Heart left ventricle (tissue), 16 donors: ENCODE measurements around the gene PPME1. TPM values are rescaled to one million over a fixed set of nuclear protein-coding genes. Genes with fewer than 3 reads are reported as not detected.

ENCODE experiments used
- ATAC-seq, 4 donors: fragments of 200-7000 bp; cut with Tn5 transposase; one replicate each; pipeline ENCODE4 v1.9.1; 2020 to 2022; ENCODE audit warnings: moderate library complexity in 4 of 4, mild to moderate bottlenecking in 3 of 4, moderate number of reproducible peaks in 1 of 4
- DNase-seq, 5 donors: peaks; one replicate each; pipeline ENCODE4 v3.0.0-alpha.2; 2020
- H3K27ac ChIP-seq, 12 donors: fragments of 200-600 bp; sonication (generic) in 4 of 12; one replicate each; pipeline versions ENCODE4 v1.5.0 to v1.8.0; 2016 to 2022; ENCODE audit warnings: mild to moderate bottlenecking in 2 of 12
- H3K27me3 ChIP-seq, 9 donors: fragments of 200-600 bp; sonication (generic) in 2 of 9; one replicate each; pipeline versions ENCODE4 v1.5.1 to v1.8.0; 2016 to 2022; ENCODE audit warnings: mild to moderate bottlenecking in 3 of 9
- H3K36me3 ChIP-seq, 9 donors: fragments of 200-600 bp; sonication (generic) in 2 of 9; one replicate each; pipeline versions ENCODE4 v1.5.0 to v1.8.0; 2018 to 2022; ENCODE audit warnings: mild to moderate bottlenecking in 2 of 9
- H3K4me1 ChIP-seq, 12 donors: fragments of 200-600 bp; sonication (generic) in 4 of 12; one replicate each; pipeline versions ENCODE4 v1.5.0 to v1.8.0; 2016 to 2022; ENCODE audit warnings: mild to moderate bottlenecking in 3 of 12
- H3K4me3 ChIP-seq, 12 donors: fragments of 200-600 bp; sonication (generic) in 4 of 12; one replicate each; pipeline versions ENCODE4 v1.5.0 to v1.8.0; 2017 to 2022; ENCODE audit warnings: mild to moderate bottlenecking in 9 of 12, moderate library complexity in 4 of 12
- H3K9me3 ChIP-seq, 12 donors: fragments of 200-600 bp; sonication (generic) in 4 of 12; one replicate each; pipeline versions ENCODE4 v1.5.0 to v1.8.0; 2016 to 2022; ENCODE audit warnings: mild to moderate bottlenecking in 1 of 12
- CTCF ChIP-seq, 12 donors: fragments of 200-600 bp; sonication (generic) in 4 of 12; IDR thresholded peaks; one replicate each; pipeline versions ENCODE4 v1.5.0 to v1.8.0; 2018 to 2022; ENCODE audit warnings: antibody characterized with exemption in 12 of 12, mild to moderate bottlenecking in 5 of 12
- POLR2A ChIP-seq, 2 donors: fragments of 450-650 bp; IDR thresholded peaks; one replicate each; pipeline ENCODE4 v1.6.1; 2017; ENCODE audit warnings: antibody characterized with exemption in 2 of 2, mild to moderate bottlenecking in 2 of 2, moderate library complexity in 2 of 2
- WGBS, 4 donors: extraction: QIAGEN DNeasy Blood & Tissue Kit in 2 of 4; methylation state at CpG; one replicate each; pipeline versions ENCODE4 v1.1.5 to v1.1.7; 2013 to 2018; 5-methylcytosine and 5-hydroxymethylcytosine counted together
- intact Hi-C, 10 donors: fragments of 100-400 bp; cut with DNase I; formaldehyde crosslinking; loops; one replicate each; pipeline versions ENCODE4 v1.11.1 to v1.14.2; 2022
- polyA plus RNA-seq, 2 donors: library from polyadenylated mRNA; stranded (reverse); fragments of 200-250 nt; gene quantifications; one replicate each; pipeline ENCODE4 v1.2.3, GENCODE V29; 2013
- total RNA-seq, 9 donors: library from RNA; depleted of rRNA in 2 of 9; stranded (reverse); fragments of >200 nt in 2 of 9; fragmentation: NEBNext Ultra II Directional in 3 of 9; extraction: Animal tissue kit (Norgen Biotek cat#: 25700) in 3 of 9; gene quantifications; one replicate each; pipeline versions ENCODE4 v1.1.0 to v1.2.4, GENCODE V29; 2016 to 2023
- donor health status: ischemic (EF 13 %, LVEDD 7.1; RV severe dilation, severe dysfunction).
- donor health status: healthy with polysubstance abuse.
- donor health status: DM: no; HTN: yes; CAD: no.
- donor health status: DM: no; HTN: no; CAD: no.
- donor health status: ischemic (EF 25% LVEDD 6.9; RV normal size, moderate dysfunction).
- donor health status: ischemic (EF 25% LVEDD 5.7; RV mildly dilated, moderate dysfunction).
- donor health status: healthy.
- donor health status: DM: yes; HTN: yes; CAD: no.
- donor health status: ischemic (EF 35%, LVEDD 5.7; RV mildly dilated, moderate dysfunction).
- donor health status: nonischemic (EF 11% LVEDD 7.7; RV severe dilation, severe dysfunction).
- donor health status: DM: yes; HTN: yes; CAD: no.
- donor health status: PGD.
- donor health status: ischemic (EF 29% LVEDD 5.4; RV normal size, mild dysfunction).
- donor health status: nonischemic (EF 23%, LVEDD 6.1; RV moderate dilation, normal function).

PPME1 gene
- total and polyA plus RNA-seq, 11 donors = 21.3 to 40.5 (median 28.5) TPM

GRCh38 chr11:74256378-74257133 is 85.5 kb downstream of the PPME1 start:
- no peaks in the 10 kb centered on the region for H3K9me3 ChIP-seq
- no peak overlapping the region for H3K27ac ChIP-seq
- ATAC-seq (no peak), DNase-seq (no peak)
- TF ChIP-seq POLR2A (IDR thresholded peaks at IDR 0.05) = no peak
- no peak for TF ChIP-seq CTCF (IDR thresholded peaks at IDR 0.05)
- no peak overlapping the region for H3K4me3 ChIP-seq
- H3K4me1 ChIP-seq = peaks cover 0 to 13% (median 0%) of the 10 kb centered on the region in 12 donors
- peaks cover 0 to 40% (median 35%) of the 10 kb centered on the region in 9 donors for H3K36me3 ChIP-seq
- intact Hi-C loops = loop anchor here (1.0 to 10.0 kb wide), 12 partner anchors 61 to 478 kb away; partner anchors contain the start of gene CHRDL2 (in 1 of the 10)
- 85 to 88% (median 87%) methylated on average over 5 of the region's 5 CpGs for WGBS, 4 donors
- no peaks in the 10 kb centered on the region for H3K27me3 ChIP-seq

GRCh38 chr11:74257959-74258553 is 87.0 kb downstream of the PPME1 start:
- peak in 4 of 5 donors; percentile 51 to 66 (median 57) for DNase-seq
- Histone ChIP-seq H3K27me3 (no peaks in the 10 kb centered on the region), H3K4me1 (peaks cover 0 to 13% (median 0%) of the 10 kb centered on the region in 12 donors), H3K9me3 (no peaks in the 10 kb centered on the region), H3K27ac (no peak overlapping the region), H3K36me3 (peaks cover 0 to 25% (median 22%) of the 10 kb centered on the region in 9 donors), H3K4me3 (no peak overlapping the region)
- ATAC-seq = peak in 3 of 4 donors; percentile 71 to 84 (median 79)
- 41 to 64% (median 56%) methylated on average over 4 of the region's 4 CpGs for WGBS, 4 donors
- TF ChIP-seq CTCF (IDR thresholded peaks at IDR 0.05) (no peak), POLR2A (IDR thresholded peaks at IDR 0.05) (no peak)
- intact Hi-C loops = loop anchor here (2.0 to 10.0 kb wide), 11 partner anchors 59 to 477 kb away; partner anchors contain the start of gene CHRDL2 (in 1 of the 10)

- no peak overlapping the region for H3K4me3 ChIP-seq
- H3K27ac ChIP-seq = no peak overlapping the region
- ATAC-seq (no peak), DNase-seq (no peak)
- H3K27me3 ChIP-seq = no peaks in the 10 kb centered on the region
- 86 to 97% (median 95%) methylated on average over 2 of the region's 2 CpGs for WGBS, 4 donors
- no peaks in the 10 kb centered on the region for H3K36me3 ChIP-seq
- intact Hi-C loops = no loop called here
- TF ChIP-seq POLR2A (IDR thresholded peaks at IDR 0.05) = no peak
- TF ChIP-seq CTCF (IDR thresholded peaks at IDR 0.05) = no peak
- no peaks in the 10 kb centered on the region for H3K9me3 ChIP-seq
- H3K4me1 ChIP-seq = peaks cover 0 to 6% (median 0%) of the 10 kb centered on the region in 12 donors
Observed at GRCh38 chr11:74262725-74263124, 91.6 kb downstream of the PPME1 start.

GRCh38 chr11:74265256-74265655 is 94.2 kb downstream of the PPME1 start:
- TF ChIP-seq CTCF (IDR thresholded peaks at IDR 0.05) (no peak), POLR2A (IDR thresholded peaks at IDR 0.05) (no peak)
- H3K27me3 ChIP-seq = peaks cover 0 to 3% (median 0%) of the 10 kb centered on the region in 9 donors
- WGBS, 4 donors = 71 to 100% (median 97%) methylated on average over 1 of the region's 1 CpG
- no peak for DNase-seq
- ATAC-seq = no peak
- H3K4me1 ChIP-seq = no peaks in the 10 kb centered on the region
- no peak overlapping the region for H3K27ac ChIP-seq
- no peak overlapping the region for H3K4me3 ChIP-seq
- intact Hi-C loops = no loop called here
- H3K36me3 ChIP-seq = no peaks in the 10 kb centered on the region
- no peaks in the 10 kb centered on the region for H3K9me3 ChIP-seq
